GM19238 (cell line): ENCODE data around the gene USP54.
"Not testable (repeated sequence)": the region's sequence is repeated elsewhere in the genome, so short reads cannot be mapped to it uniquely, and the experiment has no call there.

Source experiments
- DNase-seq: peaks from one replicate; pipeline ENCODE4 v3.0.0; 2011; ENCODE audit warnings: low spot score; ENCODE audit not compliant: insufficient read length

USP54 gene

DNA sequence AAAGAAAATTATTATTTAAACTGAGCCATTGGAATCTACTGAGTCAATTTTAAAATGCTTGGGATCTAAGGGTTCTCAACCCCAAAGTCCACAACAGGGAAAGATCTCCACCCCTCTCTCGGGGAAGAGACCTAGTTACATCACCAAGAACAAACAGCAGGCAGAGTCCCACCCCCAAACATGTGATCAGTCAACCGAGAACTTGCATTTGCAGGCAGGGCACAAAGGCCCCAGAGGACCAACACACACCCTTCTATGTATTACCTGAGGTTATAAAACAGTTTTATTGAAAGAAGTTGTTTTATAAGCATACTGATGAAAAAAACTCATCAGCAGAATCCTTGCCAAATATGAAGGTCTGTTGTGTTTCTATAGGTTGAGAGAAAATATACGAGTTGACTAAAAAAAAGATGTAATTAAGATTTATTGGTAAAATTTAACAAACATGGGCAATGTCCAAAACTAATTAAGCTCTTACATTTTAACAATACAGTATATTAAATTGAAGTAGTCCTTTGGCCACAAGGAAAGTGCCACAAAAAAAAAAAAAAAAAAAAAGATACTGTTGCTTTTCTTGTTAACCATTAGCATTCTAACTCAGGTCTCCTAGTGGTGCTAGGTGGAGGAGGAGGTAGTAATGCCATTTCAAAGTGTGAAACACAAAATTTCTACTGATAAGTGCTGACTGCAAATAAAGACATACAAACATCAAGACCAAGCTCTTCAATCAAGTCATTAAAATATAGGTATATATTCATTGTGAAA is 975 bp upstream of the USP54 start:
- peak; percentile 23 for DNase-seq

DNA sequence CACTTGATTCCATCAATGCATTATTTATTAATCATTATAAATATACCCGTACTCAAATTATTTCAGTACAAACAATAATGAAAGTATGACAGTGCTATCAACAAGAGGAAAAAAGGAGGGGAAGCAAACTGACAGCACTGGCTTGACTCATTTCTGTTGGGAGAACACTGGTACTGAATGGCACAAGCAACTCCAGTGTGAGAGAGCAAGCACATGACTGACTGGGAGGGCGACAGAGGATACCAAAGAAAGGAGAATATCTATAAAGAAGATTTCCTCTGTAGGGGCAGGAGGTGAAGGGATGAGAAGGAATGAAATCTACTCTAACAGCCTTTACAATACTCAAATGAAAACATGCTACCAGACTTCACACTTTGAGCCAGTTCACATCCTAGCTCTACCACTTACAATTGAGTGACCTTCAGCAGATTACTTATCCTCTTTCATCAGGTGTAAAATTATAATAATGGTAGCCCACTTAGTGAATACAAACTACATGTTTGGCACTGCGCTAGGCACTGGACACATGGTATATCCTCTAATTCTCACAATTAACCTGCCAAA is 1.5 kb downstream of the USP54 start:
- DNase-seq: no peak

DNA sequence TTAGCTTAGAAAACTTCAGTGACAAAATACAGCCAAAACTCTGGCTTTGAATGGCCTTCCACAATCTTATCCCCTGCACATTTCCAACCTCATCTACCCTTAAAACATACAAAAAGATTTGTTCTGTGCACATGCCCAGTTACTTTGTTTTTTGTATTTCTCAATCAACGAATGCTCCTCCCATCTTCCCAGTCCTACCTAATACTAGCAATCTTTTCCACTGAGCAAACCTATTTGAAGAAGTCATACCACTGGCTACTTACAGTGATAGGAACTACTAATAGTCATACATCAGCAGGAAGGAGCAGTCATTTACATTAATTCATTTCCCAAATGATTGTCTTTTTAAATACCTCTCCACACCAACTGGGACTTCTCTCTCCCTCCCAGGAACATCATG is 2.5 kb downstream of the USP54 start:
- DNase-seq: no peak

DNA sequence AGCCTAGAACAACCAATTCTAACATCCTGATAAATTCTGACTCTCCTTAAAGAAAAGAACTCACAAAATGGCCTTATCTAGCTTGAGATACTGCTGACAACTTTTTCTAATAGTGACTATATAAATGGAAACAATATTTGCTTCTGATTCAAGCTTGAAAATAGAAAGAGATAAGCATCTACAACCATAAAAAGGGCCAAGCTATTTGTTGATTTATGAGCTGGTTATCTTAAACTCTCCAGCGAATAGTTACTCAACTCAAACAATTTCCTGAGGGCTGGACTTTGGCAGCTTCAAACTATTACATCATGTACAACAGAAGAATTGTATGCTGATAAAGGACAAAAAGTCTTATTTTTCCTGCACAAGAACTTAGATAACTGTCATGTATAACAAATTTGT is 4.6 kb downstream of the USP54 start:
- no peak for DNase-seq

DNA sequence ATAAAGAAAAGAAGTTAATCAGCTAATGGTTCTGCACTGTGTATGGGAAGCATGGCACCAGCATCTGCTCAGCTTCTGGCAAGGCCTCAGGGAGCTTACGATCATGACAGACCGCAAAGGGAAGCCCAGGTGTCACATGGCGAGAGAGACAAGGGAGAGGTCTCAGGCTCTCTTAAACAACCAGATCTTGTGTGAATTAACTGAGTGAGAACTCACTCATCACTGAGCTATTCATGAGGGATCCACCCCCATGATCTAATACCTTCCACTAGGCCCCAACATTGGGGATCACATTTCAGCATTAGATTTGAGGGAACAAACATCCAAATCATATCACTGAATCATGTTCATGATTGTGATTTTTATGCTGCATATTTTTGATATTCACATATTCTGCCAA is 5.8 kb downstream of the USP54 start:
- no peak for DNase-seq

DNA sequence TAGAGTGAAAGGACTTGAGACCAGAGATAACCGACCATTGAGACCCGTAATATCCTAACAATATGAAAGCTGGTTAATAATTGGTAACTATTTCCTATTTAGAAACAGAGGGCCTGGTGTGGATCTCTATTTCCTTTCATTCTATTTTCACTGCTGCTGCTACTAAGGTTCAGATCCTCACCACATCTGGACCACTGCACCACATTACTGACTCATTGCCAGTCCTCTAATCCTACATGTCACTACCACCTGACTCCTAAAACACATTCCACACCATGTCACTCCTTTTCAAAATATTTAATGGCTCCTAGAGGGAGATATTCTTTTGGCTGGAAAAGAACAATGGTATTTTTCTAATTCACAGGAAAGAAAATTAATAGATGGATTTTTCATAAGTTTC is 6.4 kb downstream of the USP54 start:
- peak; percentile 13 for DNase-seq

DNA sequence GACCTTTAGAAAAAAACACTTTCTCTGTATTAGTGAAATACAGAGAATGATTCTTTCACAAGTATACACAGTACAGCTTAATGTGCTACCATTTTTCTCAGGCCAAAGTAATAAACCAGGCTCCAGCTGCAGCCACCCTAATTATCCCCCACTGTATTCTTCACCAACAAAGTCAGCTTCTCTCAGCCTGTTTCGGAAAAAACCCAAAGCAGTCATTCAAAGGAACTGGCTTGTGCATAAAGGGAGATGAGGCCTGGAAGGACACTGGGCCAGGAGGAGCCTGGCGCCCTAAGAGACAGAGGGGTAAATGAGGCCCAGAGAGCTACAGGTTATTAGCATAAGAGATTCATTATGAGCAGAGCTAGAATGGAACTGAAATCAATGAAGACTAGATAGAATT is 9.2 kb downstream of the USP54 start:
- no peak for DNase-seq

DNA sequence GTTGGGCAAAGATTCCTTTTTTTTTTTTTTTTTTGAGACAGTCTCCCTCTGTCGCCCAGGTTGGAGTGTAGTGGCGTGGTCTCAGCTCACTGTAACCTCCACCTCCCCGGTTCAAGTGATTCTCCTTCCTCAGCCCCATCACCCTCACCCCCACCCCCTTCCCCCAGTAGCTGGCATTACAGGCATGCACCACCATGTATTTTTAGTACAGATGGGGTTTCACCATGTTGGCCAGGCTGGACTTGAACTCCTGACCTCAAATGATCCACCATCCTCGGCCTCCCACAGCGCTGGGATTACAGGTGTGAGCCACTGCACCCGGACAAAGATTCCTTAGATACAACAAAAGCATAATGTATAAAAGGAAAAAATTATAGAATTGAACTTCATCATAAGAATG is 12.2 kb downstream of the USP54 start:
- DNase-seq: not testable (repeated sequence)

DNA sequence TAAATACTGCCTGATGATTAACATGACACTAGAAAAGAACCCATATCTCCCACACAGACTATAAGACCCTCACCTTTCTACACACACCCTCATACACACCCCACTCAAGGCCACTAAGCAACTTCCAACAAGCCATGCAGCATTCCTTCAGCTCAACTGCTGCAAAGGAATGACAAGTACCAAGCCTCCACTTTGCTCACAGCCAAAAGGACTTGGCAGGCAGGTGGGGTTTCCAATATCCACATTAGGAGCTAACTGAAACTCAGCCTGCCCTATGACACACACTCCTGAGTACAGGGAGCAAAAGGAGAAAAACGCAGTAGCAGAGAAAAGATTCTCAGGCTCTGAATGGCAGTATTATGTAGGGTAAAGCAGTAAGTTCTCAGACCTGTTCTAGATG is 13.4 kb downstream of the USP54 start:
- no peak for DNase-seq

DNA sequence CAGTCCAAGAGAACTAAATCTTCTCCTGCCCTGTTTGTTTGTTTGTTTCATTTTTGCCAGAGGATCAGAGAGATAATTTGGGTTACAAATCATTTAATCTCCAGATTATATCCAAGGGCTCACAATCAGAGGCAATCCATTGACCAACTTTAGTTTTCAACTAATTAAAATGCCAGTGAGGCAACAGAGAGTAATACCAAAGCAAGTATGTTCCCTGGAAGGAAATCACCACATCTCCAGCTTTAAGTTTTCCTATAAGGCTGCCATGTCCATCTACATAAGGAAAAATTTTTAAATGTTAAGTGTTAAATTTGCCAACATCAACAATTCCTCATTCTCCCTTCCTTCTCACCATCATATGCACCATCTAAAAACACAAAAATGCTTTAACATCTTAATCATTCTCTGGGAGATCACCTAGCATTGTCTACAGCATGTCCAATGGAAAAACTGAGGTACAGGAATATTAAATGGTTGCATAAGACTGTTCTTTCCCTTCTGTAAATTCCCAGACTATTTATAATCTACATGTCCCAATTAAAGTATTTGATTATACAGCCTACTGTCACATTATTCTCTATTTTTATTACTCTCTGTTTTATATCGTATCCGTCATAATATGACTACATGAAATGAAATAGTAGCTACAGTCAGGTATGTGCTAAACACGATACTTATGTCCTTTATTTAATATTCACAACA is 14.1 kb downstream of the USP54 start:
- DNase-seq: no peak

DNA sequence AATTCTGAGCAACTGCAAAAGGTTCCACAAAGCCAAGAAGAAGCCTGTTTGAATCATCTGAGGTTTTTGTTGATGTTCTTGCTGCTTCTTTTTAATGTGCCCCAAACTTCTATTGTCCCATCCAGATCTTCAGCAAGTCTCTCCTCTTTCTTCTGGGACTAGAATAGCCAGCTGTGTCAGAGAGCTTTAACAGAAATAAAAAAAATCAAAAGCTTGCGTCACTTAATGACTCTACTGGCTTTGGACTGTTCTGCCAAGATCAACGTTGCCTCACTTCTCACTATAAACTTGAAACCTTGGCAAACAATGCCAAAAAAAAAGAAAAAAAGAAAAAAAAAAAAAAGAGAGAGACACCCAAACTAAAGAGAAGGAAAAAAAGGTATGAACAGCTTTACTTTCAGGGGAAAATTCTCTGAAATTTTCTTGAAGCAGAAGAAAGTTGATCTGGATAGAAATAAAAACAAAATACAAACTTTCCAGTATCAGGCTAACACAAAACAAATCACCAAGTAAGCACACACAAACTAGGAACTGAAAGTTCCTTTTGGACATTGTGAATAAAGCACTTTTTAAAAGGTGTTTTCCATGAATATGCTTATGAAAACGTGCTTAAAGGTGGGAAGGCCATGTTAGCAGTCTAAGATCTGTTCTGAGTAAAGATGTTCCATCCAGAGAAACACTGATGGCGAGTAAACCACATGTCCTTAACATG is 14.8 kb downstream of the USP54 start:
- DNase-seq: no peak

DNA sequence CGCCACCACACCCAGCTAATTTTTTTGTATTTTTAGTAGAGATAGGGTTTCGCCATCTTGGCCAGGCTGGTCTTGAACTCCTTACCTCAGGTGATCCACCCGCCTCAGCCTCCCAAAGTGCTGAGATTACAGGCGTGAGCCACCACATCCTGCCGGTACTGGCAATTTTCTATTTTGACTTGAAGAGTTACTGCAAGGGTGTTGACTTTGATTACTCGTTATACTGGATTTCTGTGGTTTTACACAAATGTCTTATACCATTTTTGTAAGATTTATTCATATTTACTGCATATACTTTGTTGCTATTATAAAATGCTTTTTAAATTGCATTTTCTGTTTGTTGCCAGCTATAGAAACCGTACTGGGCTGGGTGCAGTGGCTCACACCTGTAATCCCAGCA is 24.1 kb downstream of the USP54 start:
- DNase-seq: not testable (repeated sequence)

DNA sequence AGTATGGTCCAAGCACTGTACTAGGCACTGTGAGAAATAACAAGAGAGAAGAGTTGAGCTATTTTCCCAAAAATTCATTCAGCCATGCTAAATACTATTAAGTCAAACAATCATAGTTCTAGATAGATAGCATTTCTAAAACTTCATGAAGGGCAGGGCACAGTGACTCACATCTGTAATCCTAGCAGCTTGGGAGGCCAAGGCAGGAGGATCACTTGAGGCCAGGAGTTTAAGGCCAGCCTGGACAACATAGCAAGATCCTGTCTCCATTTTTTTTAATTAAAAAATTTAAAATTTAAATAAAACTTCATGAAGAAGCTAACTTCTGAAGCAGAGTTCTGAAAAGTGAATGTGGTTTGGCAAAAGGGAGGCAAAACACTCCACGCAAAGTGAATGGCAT is 29.9 kb downstream of the USP54 start:
- DNase-seq: no peak

DNA sequence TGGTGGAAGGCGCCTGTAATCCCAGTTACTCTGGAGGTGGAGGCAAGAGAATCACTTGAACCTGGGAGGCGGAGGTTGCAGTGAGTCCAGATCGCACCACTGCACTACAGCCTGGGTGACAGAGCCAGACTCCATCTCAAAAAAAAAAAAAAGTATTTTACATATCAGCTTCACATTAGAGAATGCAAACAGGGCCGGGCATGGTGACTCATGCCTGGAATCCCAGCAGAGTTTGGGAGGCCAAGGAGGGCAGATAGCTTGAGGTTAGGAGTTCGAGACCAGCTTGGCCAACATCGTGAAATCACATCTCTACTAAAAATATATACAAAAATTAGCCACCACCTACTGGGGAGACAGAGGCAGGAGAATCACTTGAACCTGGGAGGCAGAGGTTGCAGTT is 31.6 kb downstream of the USP54 start:
- DNase-seq: no peak

DNA sequence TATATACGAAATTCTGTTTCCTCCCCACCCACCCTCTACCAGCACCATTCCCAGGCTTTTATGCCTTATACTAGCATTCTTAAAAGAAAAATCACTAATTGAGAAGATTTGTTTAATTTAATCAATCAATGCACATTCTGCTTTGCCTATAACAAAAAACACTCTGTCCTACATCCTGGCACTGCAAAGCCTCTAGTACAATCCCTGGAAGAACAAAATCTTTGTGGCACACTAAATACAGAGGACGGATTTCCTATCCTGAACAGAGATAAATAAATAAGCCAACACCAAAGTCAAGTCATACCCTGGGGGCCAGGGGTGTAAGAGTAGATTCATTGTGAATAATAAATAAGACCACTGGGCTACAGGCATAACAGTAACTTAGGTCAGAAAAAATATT is 34.3 kb downstream of the USP54 start:
- DNase-seq: no peak

DNA sequence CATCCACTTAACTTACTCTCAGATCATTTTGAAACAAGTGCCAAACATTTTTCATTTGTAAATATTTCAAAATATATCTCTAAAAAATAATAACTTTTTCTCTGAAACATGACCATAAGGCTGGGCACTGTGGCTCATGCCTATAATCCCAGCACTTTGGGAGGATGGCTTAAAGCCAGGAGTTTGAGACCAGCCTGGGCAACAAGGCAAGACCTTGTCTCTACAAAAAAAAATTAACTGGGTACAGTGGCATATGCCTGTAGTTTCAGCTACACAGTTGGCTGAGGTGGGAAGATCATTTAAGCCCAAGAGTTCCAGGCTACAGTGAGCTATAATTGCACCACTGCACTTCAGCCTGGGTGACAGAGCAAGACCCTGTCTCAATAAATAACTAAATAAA is 36.4 kb downstream of the USP54 start:
- DNase-seq: no peak

DNA sequence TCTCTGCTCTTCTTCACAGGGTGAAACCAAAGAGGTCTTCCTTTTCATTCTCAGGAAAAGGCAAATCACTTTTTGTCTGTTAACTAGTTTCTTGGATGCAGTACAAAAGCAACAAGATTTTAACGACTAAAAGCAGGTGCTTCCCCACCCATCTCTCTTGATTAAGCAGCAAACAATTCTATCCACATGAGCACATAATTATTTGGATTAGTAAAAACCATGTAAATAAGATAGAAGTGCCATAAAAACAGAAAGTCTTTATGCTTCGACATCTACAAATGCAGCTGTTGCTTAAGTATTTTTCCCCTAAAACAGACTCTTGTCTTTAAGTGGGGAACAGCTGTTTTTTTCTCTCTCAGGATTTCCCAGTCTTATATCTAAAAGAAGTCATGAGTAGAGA is 37.4 kb downstream of the USP54 start:
- no peak for DNase-seq

DNA sequence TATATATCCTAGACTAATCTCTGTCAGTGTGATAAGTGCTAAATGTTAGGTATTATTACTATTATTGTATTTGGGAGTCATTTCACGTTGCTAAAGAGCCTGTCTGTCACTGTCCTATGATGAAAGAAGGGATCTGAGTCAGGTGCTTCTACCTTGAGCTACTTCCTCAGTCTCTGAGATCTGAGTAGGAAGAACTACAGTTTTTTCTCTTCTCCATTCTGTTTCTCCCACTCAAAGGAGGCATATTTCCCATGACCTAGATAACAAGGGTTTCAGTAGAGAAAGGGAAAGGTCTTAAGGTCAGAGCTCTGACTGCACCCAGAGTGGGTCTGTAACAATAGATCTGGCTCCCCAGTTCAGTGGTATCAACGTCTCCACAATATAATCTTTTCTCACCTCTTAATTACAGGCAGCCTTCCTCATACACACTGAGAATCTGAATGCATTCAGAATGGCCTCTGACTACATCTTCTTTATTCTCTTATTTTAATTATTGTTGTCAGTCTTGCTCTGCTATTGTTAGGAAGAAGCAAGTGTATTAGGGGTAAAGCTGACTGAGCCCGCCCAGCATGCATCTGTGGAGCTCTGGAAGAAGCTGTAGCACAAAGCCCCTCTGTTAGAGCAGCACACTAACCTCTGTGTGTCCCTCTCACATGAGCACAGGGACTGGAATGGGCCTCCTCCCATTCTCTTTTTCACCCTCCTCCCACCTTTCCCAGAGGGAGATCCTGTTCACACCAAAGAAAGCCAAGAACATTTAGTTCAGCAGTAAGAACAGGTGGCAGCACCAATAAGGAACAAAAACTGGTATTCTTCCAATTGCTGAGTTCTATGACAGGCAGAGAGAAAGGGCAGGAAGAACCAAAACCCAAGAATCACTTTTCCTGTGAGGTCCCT is 38.1 kb downstream of the USP54 start:
- no peak for DNase-seq

DNA sequence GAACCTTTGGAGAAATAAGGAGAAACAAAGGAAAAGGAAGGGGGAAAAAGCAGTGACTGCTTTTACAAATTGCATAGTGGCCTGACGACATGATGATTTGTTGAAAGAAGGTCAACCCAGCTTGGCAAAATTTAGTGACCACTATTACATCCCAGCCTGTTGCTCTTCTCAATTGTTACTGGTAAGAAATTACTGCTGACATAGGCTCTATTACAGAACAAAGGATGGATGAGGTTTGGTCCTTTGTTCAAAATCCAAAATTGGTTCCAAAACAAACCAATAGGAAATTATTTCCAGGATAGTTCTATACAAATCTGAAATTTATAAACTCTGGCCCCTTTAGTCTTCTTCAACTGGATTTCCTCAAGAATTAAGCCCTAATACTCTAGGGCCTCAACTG is 39.6 kb downstream of the USP54 start:
- DNase-seq: no peak

DNA sequence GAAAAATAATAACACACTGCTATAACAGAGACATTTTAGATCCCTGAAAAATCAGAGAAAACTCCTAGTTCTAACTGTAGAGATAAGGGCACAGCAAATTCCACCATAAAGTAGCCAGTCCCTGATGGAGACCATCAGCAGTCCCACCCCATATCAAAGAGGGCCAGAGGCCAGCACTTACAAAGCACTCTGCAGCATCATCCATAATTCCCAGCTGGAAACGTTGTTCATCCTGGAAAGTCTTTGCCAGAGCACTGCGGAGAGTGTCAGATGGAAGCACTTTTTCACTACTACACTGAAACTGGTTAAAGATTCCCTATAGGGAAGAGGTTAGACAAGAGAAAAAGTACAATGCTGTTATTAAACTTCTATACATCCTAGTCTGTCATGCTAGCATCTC is 45.8 kb downstream of the USP54 start:
- no peak for DNase-seq

DNA sequence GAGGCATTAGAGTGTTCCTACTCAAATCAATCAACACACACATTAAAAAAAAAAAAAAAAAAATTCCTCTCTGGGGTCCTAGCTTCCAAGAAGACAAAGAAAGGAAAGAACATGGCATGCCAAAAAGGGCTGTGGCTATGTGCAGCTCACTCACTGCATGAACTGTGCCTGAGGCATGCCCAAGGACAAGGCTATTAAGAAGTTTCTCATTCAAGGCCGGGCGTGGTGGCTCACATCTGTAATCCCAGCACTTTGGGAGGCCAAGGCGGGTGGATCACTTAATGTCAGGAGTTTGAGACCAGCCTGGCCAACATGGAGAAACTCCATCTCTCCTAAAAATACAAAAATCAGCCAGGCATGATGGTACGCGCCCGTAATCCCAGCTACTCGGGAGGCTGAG is 53.4 kb downstream of the USP54 start:
- DNase-seq: no peak
